SK-N-SH (cell line): ENCODE measurements around the gene RNF11. TPM values are rescaled to one million over a fixed set of nuclear protein-coding genes. Genes with fewer than 3 reads are reported as not detected.
A peak's percentile ranks its signal among the peaks of the same experiment; 100 is the strongest.

Experiments used
- CTCF ChIA-PET: fragments of 300-600, 350-600 bp; formaldehyde crosslinking; extraction: SDS; loops from one replicate; lab custom pipeline; 2021; lab: Yijun Ruan, JAX
- POLR2A ChIA-PET: fragments of 350-600 bp; sonication (Branson Sonifier 250); formaldehyde crosslinking; extraction: SDS; loops from one replicate; lab custom pipeline; 2020; ENCODE audit warnings: antibody characterized with exemption, inconsistent platforms; lab: Yijun Ruan, JAX
- DNase-seq: peaks from one replicate; pipeline ENCODE4 v3.0.0; 2012
- H2AFZ ChIP-seq: fragments of 200-600 bp; sonication (generic); 2 replicates; pipeline ENCODE4 v1.8.1; 2016; ENCODE audit warnings: antibody characterized with exemption, mild to moderate bottlenecking, low read depth
- H3F3A ChIP-seq: fragments of 200-600 bp; sonication (generic); replicated peaks from 2 replicates; pipeline ENCODE3; 2016; ENCODE audit warnings: antibody characterized with exemption, mild to moderate bottlenecking; ENCODE audit not compliant: insufficient read depth
- H3K27ac ChIP-seq, 2 experiments: fragments of 200-500 bp in 1 of 2; fragments of 200-600 bp in 1 of 2; sonication (Bioruptor generic) in 1 of 2; sonication (generic), shearing (Covaris generic) in 1 of 2; 2 replicates each; pipeline versions ENCODE4 v1.5.1 to v1.6.1; 2014 to 2016; ENCODE audit warnings: low read depth in 2 of 2, inconsistent platforms in 1 of 2, low read length in 1 of 2, mild to moderate bottlenecking in 1 of 2, mixed read lengths in 1 of 2
- H3K27me3 ChIP-seq: fragments of 200-600 bp; sonication (generic), shearing (Covaris generic); 2 replicates; pipeline ENCODE4 v1.6.1; 2016; ENCODE audit warnings: mixed run types; ENCODE audit not compliant: insufficient read depth
- H3K36me3 ChIP-seq, 2 experiments: fragments of 200-500 bp in 1 of 2; fragments of 200-600 bp in 1 of 2; sonication (Bioruptor generic) in 1 of 2; sonication (generic) in 1 of 2; replicated peaks in 1 of 2; 2 replicates each; pipeline versions ENCODE3 to v1.5.1; 2014 to 2016; ENCODE audit warnings: low read length in 1 of 2, mild to moderate bottlenecking in 1 of 2; ENCODE audit not compliant: insufficient read depth in 2 of 2, control insufficient read depth in 1 of 2
- H3K4me1 ChIP-seq, 2 experiments: fragments of 200-500 bp in 1 of 2; fragments of 200-600 bp in 1 of 2; sonication (Bioruptor generic) in 1 of 2; sonication (generic), shearing (Covaris generic) in 1 of 2; 2 replicates each; pipeline versions ENCODE4 v1.5.1 to v1.6.1; 2014 to 2016; ENCODE audit warnings: low read depth in 1 of 2, low read length in 1 of 2, mixed run types in 1 of 2; ENCODE audit not compliant: insufficient read depth in 2 of 2, control insufficient read depth in 1 of 2
- H3K4me2 ChIP-seq: fragments of 200-600 bp; sonication (generic), shearing (Covaris generic); 2 replicates; pipeline ENCODE4 v1.6.1; 2017; ENCODE audit warnings: mixed run types
- H3K4me3 ChIP-seq, 2 experiments: fragments of 200-500 bp in 1 of 2; fragments of 200-600 bp in 1 of 2; sonication (Bioruptor generic) in 1 of 2; sonication (generic), shearing (Covaris generic) in 1 of 2; 2 replicates each; pipeline versions ENCODE4 v1.5.1 to v1.8.1; 2014 to 2016; ENCODE audit warnings: low read depth in 2 of 2, inconsistent platforms in 1 of 2, low read length in 1 of 2, mild to moderate bottlenecking in 1 of 2, mixed read lengths in 1 of 2, moderate library complexity in 1 of 2
- H3K79me2 ChIP-seq: fragments of 200-600 bp; sonication (generic); 2 replicates; pipeline ENCODE4 v1.8.1; 2017; ENCODE audit warnings: mild to moderate bottlenecking; ENCODE audit not compliant: insufficient read depth
- H3K9ac ChIP-seq: fragments of 200-600 bp; sonication (generic); 2 replicates; pipeline ENCODE4 v1.6.1; 2017; ENCODE audit warnings: mixed run types
- H3K9me2 ChIP-seq: fragments of 200-600 bp; sonication (generic); 2 replicates; pipeline ENCODE4 v1.6.1; 2017; ENCODE audit warnings: mixed run types
- H3K9me3 ChIP-seq: fragments of 200-600 bp; sonication (generic); 2 replicates; pipeline ENCODE4 v1.6.1; 2017; ENCODE audit warnings: mixed run types, mild to moderate bottlenecking, moderate library complexity
- H4K20me1 ChIP-seq: fragments of 200-600 bp; sonication (generic); 2 replicates; pipeline ENCODE4 v1.6.1; 2017; ENCODE audit warnings: mild to moderate bottlenecking, mixed run types; ENCODE audit not compliant: insufficient read depth
- CHD2 ChIP-seq: fragments of 150-350 bp; IDR thresholded peaks from 2 replicates; pipeline ENCODE4 v1.6.1; 2018; ENCODE audit warnings: low read length; ENCODE audit not compliant: partially characterized antibody
- FOSL2 ChIP-seq: IDR thresholded peaks from 2 replicates; pipeline ENCODE4 v1.4.0; 2012; ENCODE audit warnings: low read depth, mild to moderate bottlenecking, moderate library complexity, borderline replicate concordance
- FOXJ3 ChIP-seq: sonication (generic); formaldehyde crosslinking; IDR thresholded peaks from 2 replicates; pipeline ENCODE4 v1.5.1; 2020; ENCODE audit warnings: mild to moderate bottlenecking, missing genetic modification reagents
- GATA2 ChIP-seq: sonication (generic); formaldehyde crosslinking; IDR thresholded peaks from 2 replicates; pipeline ENCODE4 v1.5.0; 2020; ENCODE audit warnings: mild to moderate bottlenecking, missing genetic modification reagents
- NFIC ChIP-seq: IDR thresholded peaks from 2 replicates; pipeline ENCODE4 v1.4.0; 2012; ENCODE audit warnings: borderline replicate concordance
- POLR2AphosphoS5 ChIP-seq: IDR thresholded peaks from 2 replicates; pipeline ENCODE4 v1.6.1; 2012; ENCODE audit warnings: low read depth, low read length
- RCOR1 ChIP-seq: fragments of 150-350 bp; IDR thresholded peaks from 2 replicates; pipeline ENCODE4 v1.6.1; 2017; ENCODE audit warnings: antibody characterized with exemption, low read length
- RXRA ChIP-seq: IDR thresholded peaks from 2 replicates; pipeline ENCODE4 v1.4.0; 2012; ENCODE audit warnings: low read depth, mild to moderate bottlenecking, borderline replicate concordance
- TAF1 ChIP-seq: IDR thresholded peaks from 2 replicates; pipeline ENCODE4 v1.6.1; 2012; ENCODE audit warnings: low read depth, mild to moderate bottlenecking, low read length, moderate library complexity, borderline replicate concordance
- YY1 ChIP-seq: IDR thresholded peaks from 2 replicates; pipeline ENCODE4 v1.4.0; 2012; ENCODE audit warnings: low read depth, mild to moderate bottlenecking
- WGBS: methylation state at CpG from one replicate; pipeline ENCODE4 v1.1.6; 2017; ENCODE audit warnings: low lambda C conversion rate; 5-methylcytosine and 5-hydroxymethylcytosine counted together
- polyA plus RNA-seq, 3 experiments: library from polyadenylated mRNA; depleted of rRNA; stranded (reverse); fragments of >200 nt; gene quantifications; 2 replicates each; pipeline ENCODE4 v1.2.3, GENCODE V29; 2012
- TF ChIP-seq, protein P1 (sequence below): IDR thresholded peaks from 2 replicates; pipeline ENCODE4; 2012
- TF ChIP-seq, protein P2 (sequence below): fragments of 200-600 bp; sonication (generic); IDR thresholded peaks from 2 replicates; pipeline ENCODE4 v1.6.1; 2017; ENCODE audit warnings: antibody characterized with exemption, mild to moderate bottlenecking, moderate library complexity
- TF ChIP-seq, protein P3 (sequence below): fragments of 150-350 bp; IDR thresholded peaks from 2 replicates; pipeline ENCODE4 v1.6.1; 2016; ENCODE audit warnings: mild to moderate bottlenecking, low read depth, low read length
- TF ChIP-seq, protein P4 (sequence below): IDR thresholded peaks from 2 replicates; pipeline ENCODE4 v1.4.0; 2012; ENCODE audit warnings: low read depth
- TF ChIP-seq, protein P5 (sequence below): fragments of 150-350 bp; IDR thresholded peaks from 2 replicates; pipeline ENCODE4 v1.6.1; 2017; ENCODE audit warnings: antibody characterized with exemption, low read length, low read depth, borderline replicate concordance

The RNF11 gene
- polyA plus RNA-seq, 1 of the 3 experiments (the other 2 are of a cell fraction): 62.5 TPM

DNA sequence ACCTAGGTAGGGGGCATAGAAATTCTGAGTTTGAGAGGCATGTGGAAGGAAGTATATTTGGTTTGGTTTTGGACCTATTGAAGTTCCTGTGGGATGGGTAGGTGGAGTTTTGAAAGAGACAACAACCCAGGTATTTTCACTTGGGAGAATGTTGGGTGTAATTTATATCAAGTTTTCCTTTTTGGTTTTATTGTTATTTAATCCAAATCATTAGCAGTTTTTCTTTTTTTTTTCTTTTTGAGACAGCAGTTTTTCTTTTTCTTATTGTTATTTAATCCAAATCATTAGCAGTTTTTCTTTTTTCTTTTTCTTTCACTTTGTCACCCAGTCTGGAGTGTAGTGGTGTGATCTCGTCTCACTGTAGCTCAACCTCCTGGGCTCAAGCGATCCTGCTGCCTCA lies 30.1 kb downstream of the RNF11 start:
- Histone ChIP-seq H3K4me3 (no peak overlapping the region), H3K27me3 (no peaks in the 10 kb centered on the region), H3K9me2 (no peaks in the 10 kb centered on the region), H2AFZ (no peak overlapping the region), H3K9me3 (no peaks in the 10 kb centered on the region), H3K4me2 (0 out of 2 replicates have a peak overlapping the region, but pooled peaks have one; percentile 51), H3K4me1 (peaks cover 9 to 58% of the 10 kb centered on the region in 2 experiments), H3K9ac (no peak overlapping the region), H3K79me2 (peaks cover 83% of the 10 kb centered on the region), H3K27ac (peak overlapping the region in 1 of 2 experiments; percentile 78; a peak in 1 of 4 replicates), H3F3A (peaks cover 33% of the 10 kb centered on the region), H3K36me3 (peaks cover 5 to 7% of the 10 kb centered on the region in 2 experiments), H4K20me1 (peaks cover 12% of the 10 kb centered on the region)
- WGBS: 95% methylated on average over 2 of the region's 2 CpGs
- no peak for DNase-seq
- TF ChIP-seq RXRA (no peak), POLR2AphosphoS5 (no peak), GATA2 (no peak), RCOR1 (no peak)
- TF ChIP-seq, protein P1, sequence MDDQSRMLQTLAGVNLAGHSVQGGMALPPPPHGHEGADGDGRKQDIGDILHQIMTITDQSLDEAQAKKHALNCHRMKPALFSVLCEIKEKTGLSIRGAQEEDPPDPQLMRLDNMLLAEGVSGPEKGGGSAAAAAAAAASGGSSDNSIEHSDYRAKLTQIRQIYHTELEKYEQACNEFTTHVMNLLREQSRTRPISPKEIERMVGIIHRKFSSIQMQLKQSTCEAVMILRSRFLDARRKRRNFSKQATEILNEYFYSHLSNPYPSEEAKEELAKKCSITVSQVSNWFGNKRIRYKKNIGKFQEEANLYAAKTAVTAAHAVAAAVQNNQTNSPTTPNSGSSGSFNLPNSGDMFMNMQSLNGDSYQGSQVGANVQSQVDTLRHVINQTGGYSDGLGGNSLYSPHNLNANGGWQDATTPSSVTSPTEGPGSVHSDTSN: no peak
- CTCF ChIA-PET: interaction anchor here (0.5 to 1.5 kb wide), 2 partner anchors 30 to 1053 kb away, joined by 3 read pairs; no protein-coding TSS in a partner anchor
- POLR2A ChIA-PET: interaction anchor here (0.7 kb wide), 1 partner anchor 10 kb away, joined by 3 read pairs; no protein-coding TSS in a partner anchor

DNA sequence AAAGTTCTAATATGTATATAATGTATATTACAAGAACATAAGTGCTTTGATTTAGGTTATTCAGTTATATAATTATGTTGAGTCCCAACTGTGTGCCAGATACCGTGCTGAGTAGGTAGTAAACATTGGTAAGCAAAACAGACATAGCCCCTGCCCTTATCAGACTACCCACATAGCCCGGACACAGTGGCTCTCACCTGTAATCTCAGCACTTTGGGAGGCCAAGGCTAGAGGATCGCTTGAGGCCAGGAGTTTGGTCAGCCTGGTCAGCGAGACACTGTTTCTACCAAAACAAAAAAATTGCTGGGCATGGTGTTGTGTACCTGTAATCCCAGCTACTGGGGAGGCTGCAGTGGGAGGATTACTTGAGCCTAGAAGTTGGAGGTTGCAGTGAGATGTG lies 30.7 kb downstream of the RNF11 start:
- Histone ChIP-seq H3K9me2 (no peaks in the 10 kb centered on the region), H3K9me3 (no peaks in the 10 kb centered on the region), H3K27ac (no peak overlapping the region; a peak in 1 of 4 replicates), H3F3A (peaks cover 33% of the 10 kb centered on the region), H3K27me3 (no peaks in the 10 kb centered on the region), H3K4me2 (no peak overlapping the region), H3K4me3 (no peak overlapping the region), H4K20me1 (peaks cover 8% of the 10 kb centered on the region), H3K9ac (no peak overlapping the region), H2AFZ (no peak overlapping the region), H3K4me1 (peaks cover 9 to 58% of the 10 kb centered on the region in 2 experiments), H3K36me3 (peaks cover 11 to 13% of the 10 kb centered on the region in 2 experiments), H3K79me2 (peaks cover 77% of the 10 kb centered on the region)
- no peak for TF ChIP-seq CHD2
- no peak for TF ChIP-seq FOXJ3 (CRISPR knock-in tag)
- TF ChIP-seq TAF1: no peak
- no peak for TF ChIP-seq POLR2AphosphoS5
- no peak for TF ChIP-seq NFIC
- TF ChIP-seq RXRA: no peak
- TF ChIP-seq, protein P2, sequence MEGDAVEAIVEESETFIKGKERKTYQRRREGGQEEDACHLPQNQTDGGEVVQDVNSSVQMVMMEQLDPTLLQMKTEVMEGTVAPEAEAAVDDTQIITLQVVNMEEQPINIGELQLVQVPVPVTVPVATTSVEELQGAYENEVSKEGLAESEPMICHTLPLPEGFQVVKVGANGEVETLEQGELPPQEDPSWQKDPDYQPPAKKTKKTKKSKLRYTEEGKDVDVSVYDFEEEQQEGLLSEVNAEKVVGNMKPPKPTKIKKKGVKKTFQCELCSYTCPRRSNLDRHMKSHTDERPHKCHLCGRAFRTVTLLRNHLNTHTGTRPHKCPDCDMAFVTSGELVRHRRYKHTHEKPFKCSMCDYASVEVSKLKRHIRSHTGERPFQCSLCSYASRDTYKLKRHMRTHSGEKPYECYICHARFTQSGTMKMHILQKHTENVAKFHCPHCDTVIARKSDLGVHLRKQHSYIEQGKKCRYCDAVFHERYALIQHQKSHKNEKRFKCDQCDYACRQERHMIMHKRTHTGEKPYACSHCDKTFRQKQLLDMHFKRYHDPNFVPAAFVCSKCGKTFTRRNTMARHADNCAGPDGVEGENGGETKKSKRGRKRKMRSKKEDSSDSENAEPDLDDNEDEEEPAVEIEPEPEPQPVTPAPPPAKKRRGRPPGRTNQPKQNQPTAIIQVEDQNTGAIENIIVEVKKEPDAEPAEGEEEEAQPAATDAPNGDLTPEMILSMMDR: no peak
- TF ChIP-seq, protein P3, sequence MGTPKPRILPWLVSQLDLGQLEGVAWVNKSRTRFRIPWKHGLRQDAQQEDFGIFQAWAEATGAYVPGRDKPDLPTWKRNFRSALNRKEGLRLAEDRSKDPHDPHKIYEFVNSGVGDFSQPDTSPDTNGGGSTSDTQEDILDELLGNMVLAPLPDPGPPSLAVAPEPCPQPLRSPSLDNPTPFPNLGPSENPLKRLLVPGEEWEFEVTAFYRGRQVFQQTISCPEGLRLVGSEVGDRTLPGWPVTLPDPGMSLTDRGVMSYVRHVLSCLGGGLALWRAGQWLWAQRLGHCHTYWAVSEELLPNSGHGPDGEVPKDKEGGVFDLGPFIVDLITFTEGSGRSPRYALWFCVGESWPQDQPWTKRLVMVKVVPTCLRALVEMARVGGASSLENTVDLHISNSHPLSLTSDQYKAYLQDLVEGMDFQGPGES: no peak
- TF ChIP-seq GATA2: no peak
- TF ChIP-seq, protein P4, sequence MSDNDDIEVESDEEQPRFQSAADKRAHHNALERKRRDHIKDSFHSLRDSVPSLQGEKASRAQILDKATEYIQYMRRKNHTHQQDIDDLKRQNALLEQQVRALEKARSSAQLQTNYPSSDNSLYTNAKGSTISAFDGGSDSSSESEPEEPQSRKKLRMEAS: no peak
- no peak for TF ChIP-seq YY1
- TF ChIP-seq, protein P5, sequence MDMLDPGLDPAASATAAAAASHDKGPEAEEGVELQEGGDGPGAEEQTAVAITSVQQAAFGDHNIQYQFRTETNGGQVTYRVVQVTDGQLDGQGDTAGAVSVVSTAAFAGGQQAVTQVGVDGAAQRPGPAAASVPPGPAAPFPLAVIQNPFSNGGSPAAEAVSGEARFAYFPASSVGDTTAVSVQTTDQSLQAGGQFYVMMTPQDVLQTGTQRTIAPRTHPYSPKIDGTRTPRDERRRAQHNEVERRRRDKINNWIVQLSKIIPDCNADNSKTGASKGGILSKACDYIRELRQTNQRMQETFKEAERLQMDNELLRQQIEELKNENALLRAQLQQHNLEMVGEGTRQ: no peak
- TF ChIP-seq FOSL2: no peak
- POLR2A ChIA-PET: no interaction called here
- WGBS: 100% methylated on average over 4 of the region's 4 CpGs
- DNase-seq: no peak
- CTCF ChIA-PET: interaction anchor here (0.5 to 1.5 kb wide), 3 partner anchors 11 to 1053 kb away, joined by 3 read pairs; no protein-coding TSS in a partner anchor
